CD14-positive monocyte (primary cell): Measurements from ENCODE around the gene PSKH1. TPM values are rescaled to one million over a fixed set of nuclear protein-coding genes. Genes with fewer than 3 reads are reported as not detected.
A peak's percentile ranks its signal among the peaks of the same experiment; 100 is the strongest.

Source experiments
- DNase-seq, 3 donors: peaks; one replicate each; pipeline ENCODE4 v3.0.0-alpha.2; 2011 to 2022
- H2AFZ ChIP-seq: 2 replicates; pipeline ENCODE4 v1.6.0; 2012; ENCODE audit warnings: mild to moderate bottlenecking, low read depth, low read length, inconsistent platforms; ENCODE audit not compliant: insufficient read depth, poor library complexity, severe bottlenecking
- H3K27ac ChIP-seq, 2 donors: 1 replicate in 1 of 2; 2 replicates in 1 of 2; pipeline ENCODE4 v1.5.1; 2012 to 2013; ENCODE audit warnings: low read length in 2 of 2, control low read depth in 1 of 2, inconsistent platforms in 1 of 2, low read depth in 1 of 2, mild to moderate bottlenecking in 1 of 2
- H3K27me3 ChIP-seq, 2 donors: one replicate each; pipeline versions ENCODE4 v1.6.0 to v1.6.1; 2011 to 2013; ENCODE audit warnings: low read length in 2 of 2; ENCODE audit not compliant: control insufficient read depth in 2 of 2, insufficient read depth in 2 of 2
- H3K36me3 ChIP-seq, 2 donors: replicated peaks in 1 of 2; 1 replicate in 1 of 2; 2 replicates in 1 of 2; pipeline versions ENCODE4 v1.5.1 to v1.6.1; 2012 to 2013; ENCODE audit warnings: low read length in 2 of 2, control low read depth in 1 of 2, inconsistent platforms in 1 of 2, mild to moderate bottlenecking in 1 of 2; ENCODE audit not compliant: insufficient read depth in 2 of 2, control insufficient read depth in 1 of 2
- H3K4me1 ChIP-seq, 2 donors: 1 replicate in 1 of 2; 2 replicates in 1 of 2; pipeline versions ENCODE4 v1.5.1 to v1.6.1; 2012 to 2013; ENCODE audit warnings: low read length in 2 of 2, control low read depth in 1 of 2, inconsistent platforms in 1 of 2, mild to moderate bottlenecking in 1 of 2, moderate library complexity in 1 of 2; ENCODE audit not compliant: insufficient read depth in 2 of 2, control insufficient read depth in 1 of 2
- H3K4me2 ChIP-seq: replicated peaks from 2 replicates; pipeline ENCODE3; 2012; ENCODE audit warnings: low read length, moderate library complexity, mild to moderate bottlenecking; ENCODE audit not compliant: poor library complexity, severe bottlenecking; ENCODE audit errors: extremely low read depth
- H3K4me3 ChIP-seq, 3 experiments: fragments of 200-600 bp in 1 of 3; sonication (generic) in 1 of 3; replicated peaks in 1 of 3; 1 replicate in 2 of 3; 2 replicates in 1 of 3; pipeline ENCODE4 v1.5.1; 2011 to 2013; ENCODE audit warnings: low read length in 3 of 3, mild to moderate bottlenecking in 3 of 3, control low read depth in 2 of 3, low read depth in 2 of 3, inconsistent platforms in 1 of 3, moderate library complexity in 1 of 3
- H3K79me2 ChIP-seq: 2 replicates; pipeline ENCODE4 v1.6.0; 2012; ENCODE audit warnings: mild to moderate bottlenecking, control low read depth, inconsistent platforms, low read length, moderate library complexity; ENCODE audit not compliant: insufficient read depth
- H3K9ac ChIP-seq: 2 replicates; pipeline ENCODE4 v1.6.0; 2017; ENCODE audit warnings: low read length, mild to moderate bottlenecking; ENCODE audit not compliant: insufficient read depth, poor library complexity, severe bottlenecking
- H3K9me3 ChIP-seq, 2 donors: replicated peaks in 1 of 2; 1 replicate in 1 of 2; 2 replicates in 1 of 2; pipeline versions ENCODE4 v1.5.1 to v1.6.1; 2012 to 2013; ENCODE audit warnings: low read length in 2 of 2, control low read depth in 1 of 2; ENCODE audit not compliant: control insufficient read depth in 1 of 2, insufficient read depth in 1 of 2
- H4K20me1 ChIP-seq: 2 replicates; pipeline ENCODE4 v1.6.0; 2012; ENCODE audit warnings: mild to moderate bottlenecking, low read length, control low read depth, moderate library complexity; ENCODE audit not compliant: insufficient read depth
- H3K27ac Mint-ChIP-seq, 7 donors: one replicate each; pipeline ENCODE4 v1.8.0; 2020; ENCODE audit warnings: mild to moderate bottlenecking in 7 of 7, mixed read lengths in 7 of 7, moderate library complexity in 6 of 7, inconsistent platforms in 2 of 7
- H3K27me3 Mint-ChIP-seq, 3 donors: one replicate each; pipeline ENCODE4 v1.8.0; 2021 to 2022; ENCODE audit warnings: low read depth in 3 of 3, mild to moderate bottlenecking in 3 of 3, mixed read lengths in 3 of 3, moderate library complexity in 3 of 3, inconsistent platforms in 1 of 3
- H3K36me3 Mint-ChIP-seq, 2 donors: one replicate each; pipeline ENCODE4 v1.8.0; 2020; ENCODE audit warnings: mixed read lengths in 2 of 2, inconsistent platforms in 1 of 2, mild to moderate bottlenecking in 1 of 2
- H3K4me1 Mint-ChIP-seq: one replicate; pipeline ENCODE4 v1.8.0; 2020; ENCODE audit warnings: mild to moderate bottlenecking, mixed read lengths
- H3K4me3 Mint-ChIP-seq, 2 donors: one replicate each; pipeline ENCODE4 v1.8.0; 2020; ENCODE audit warnings: mild to moderate bottlenecking in 2 of 2, mixed read lengths in 2 of 2, moderate library complexity in 1 of 2
- H3K9me3 Mint-ChIP-seq, 7 donors: one replicate each; pipeline ENCODE4 v1.8.0; 2020 to 2022; ENCODE audit warnings: mixed read lengths in 7 of 7, mild to moderate bottlenecking in 6 of 7, moderate library complexity in 6 of 7, inconsistent platforms in 2 of 7
- whole genome bisulfite sequencing: methylation state at CpG from one replicate; pipeline ENCODE4 v1.1.5; 2013; ENCODE audit warnings: missing lambda C conversion rate; ENCODE audit not compliant: insufficient coverage; 5-methylcytosine and 5-hydroxymethylcytosine counted together
- intact Hi-C, 2 donors: fragments of 100-400 bp; cut with micrococcal nuclease; formaldehyde crosslinking; loops; one replicate each; pipeline versions ENCODE4 v1.15.0 to v1.15.1; 2023
- polyA plus RNA-seq, 3 donors: library from polyadenylated mRNA; depleted of rRNA in 1 of 3; unstranded in 2 of 3; stranded (reverse) in 1 of 3; fragments of 300-500 nt in 2 of 3; fragments of >200 nt in 1 of 3; fragmentation: Illumina TruSeq in 2 of 3; gene quantifications; 1 replicate in 2 of 3; 2 replicates in 1 of 3; pipeline ENCODE4 v1.2.3, GENCODE V29; 2012 to 2021
- TF ChIP-seq, protein P1 (sequence below): fragments of 200-600 bp; IDR thresholded peaks from one replicate; pipeline ENCODE4 v1.8.0; 2022; ENCODE audit warnings: antibody characterized with exemption, mild to moderate bottlenecking

PSKH1 gene
- polyA plus RNA-seq, 3 donors = 11.0 to 19.7 (median 16.8) TPM

- DNase-seq = no peak
- Mint-ChIP-seq H3K27ac (peak overlapping the region in 1 of 7 donors; percentile 17), H3K4me1 (no peaks in the 10 kb centered on the region), H3K36me3 (peaks cover 13 to 40% of the 10 kb centered on the region in 2 donors), H3K4me3 (no peak overlapping the region), H3K27me3 (peaks cover 0 to 1% (median 0%) of the 10 kb centered on the region in 3 donors), H3K9me3 (peaks cover 0 to 3% (median 0%) of the 10 kb centered on the region in 7 donors)
- Histone ChIP-seq H4K20me1 (peaks cover 51% of the 10 kb centered on the region), H3K27ac (no peak overlapping the region), H3K79me2 (peaks cover 46% of the 10 kb centered on the region), H3K36me3 (peaks cover 18 to 39% of the 10 kb centered on the region in 2 donors), H3K4me3 (no peak overlapping the region), H3K4me1 (no peaks in the 10 kb centered on the region), H3K9me3 (no peaks in the 10 kb centered on the region), H3K9ac (no peak overlapping the region), H2AFZ (no peak overlapping the region), H3K27me3 (no peaks in the 10 kb centered on the region), H3K4me2 (no peak overlapping the region)
- TF ChIP-seq, protein P1, sequence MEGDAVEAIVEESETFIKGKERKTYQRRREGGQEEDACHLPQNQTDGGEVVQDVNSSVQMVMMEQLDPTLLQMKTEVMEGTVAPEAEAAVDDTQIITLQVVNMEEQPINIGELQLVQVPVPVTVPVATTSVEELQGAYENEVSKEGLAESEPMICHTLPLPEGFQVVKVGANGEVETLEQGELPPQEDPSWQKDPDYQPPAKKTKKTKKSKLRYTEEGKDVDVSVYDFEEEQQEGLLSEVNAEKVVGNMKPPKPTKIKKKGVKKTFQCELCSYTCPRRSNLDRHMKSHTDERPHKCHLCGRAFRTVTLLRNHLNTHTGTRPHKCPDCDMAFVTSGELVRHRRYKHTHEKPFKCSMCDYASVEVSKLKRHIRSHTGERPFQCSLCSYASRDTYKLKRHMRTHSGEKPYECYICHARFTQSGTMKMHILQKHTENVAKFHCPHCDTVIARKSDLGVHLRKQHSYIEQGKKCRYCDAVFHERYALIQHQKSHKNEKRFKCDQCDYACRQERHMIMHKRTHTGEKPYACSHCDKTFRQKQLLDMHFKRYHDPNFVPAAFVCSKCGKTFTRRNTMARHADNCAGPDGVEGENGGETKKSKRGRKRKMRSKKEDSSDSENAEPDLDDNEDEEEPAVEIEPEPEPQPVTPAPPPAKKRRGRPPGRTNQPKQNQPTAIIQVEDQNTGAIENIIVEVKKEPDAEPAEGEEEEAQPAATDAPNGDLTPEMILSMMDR = no peak
- intact Hi-C loops = no loop called here
- WGBS = 100% methylated on average over 1 of the region's 4 CpGs
Observed at GRCh38 chr16:67902831-67903230, 9.8 kb downstream of the PSKH1 start.

- no peak for DNase-seq
- H3K4me1 ChIP-seq = no peaks in the 10 kb centered on the region
- no peak overlapping the region for H3K9ac ChIP-seq
- Mint-ChIP-seq H3K4me1 (no peaks in the 10 kb centered on the region), H3K36me3 (peaks cover 40 to 61% of the 10 kb centered on the region in 2 donors), H3K4me3 (no peak overlapping the region), H3K27me3 (peaks cover 0 to 3% (median 0%) of the 10 kb centered on the region in 3 donors), H3K9me3 (peaks cover 0 to 3% (median 0%) of the 10 kb centered on the region in 7 donors), H3K27ac (peak overlapping the region in 3 of 7 donors; percentile 9 to 53 (median 15))
- H4K20me1 ChIP-seq = peaks cover 47% of the 10 kb centered on the region
- no peak overlapping the region for H3K27ac ChIP-seq
- TF ChIP-seq, protein P1 = no peak
- H3K9me3 ChIP-seq = no peaks in the 10 kb centered on the region
- no peak overlapping the region for H3K4me3 ChIP-seq
- 98% methylated on average over 10 of the region's 11 CpGs for WGBS
- no peak overlapping the region for H2AFZ ChIP-seq
- H3K36me3 ChIP-seq = peaks cover 47 to 56% of the 10 kb centered on the region in 2 donors
- no peaks in the 10 kb centered on the region for H3K27me3 ChIP-seq
- peaks cover 9% of the 10 kb centered on the region for H3K79me2 ChIP-seq
- no peak overlapping the region for H3K4me2 ChIP-seq
- intact Hi-C loops = no loop called here
Observed at GRCh38 chr16:67907397-67908180, 14.5 kb downstream of the PSKH1 start.
